ENCODE results near the gene CADM1.

The CADM1 gene

GRCh38 chr11:115505175-115505574 lies 960 bp upstream of the CADM1 start:
- Histone ChIP-seq H3K4me3 (ENCODE audit: low read depth in 1 of 2, low read length in 2 of 2) (peak overlapping the region; percentile 95), H3K27ac (ENCODE audit: low read length) (peak overlapping the region; percentile 82), H3K36me3 (ENCODE audit: control insufficient read depth in 1 of 2, insufficient read depth in 2 of 2, low read length in 2 of 2) (no peaks in the 10 kb centered on the region), H3K9me3 (ENCODE audit: control insufficient read depth in 1 of 2, low read length in 2 of 2) (no peaks in the 10 kb centered on the region), H3K4me1 (ENCODE audit: control insufficient read depth in 1 of 2, insufficient read depth in 2 of 2, low read length in 2 of 2) (peaks cover 0 to 11% of the 10 kb centered on the region in 2 donors), H3K27me3 (ENCODE audit: low read depth, low read length) (peaks cover 10% of the 10 kb centered on the region)

GRCh38 chr11:115503886-115504275 lies 334 bp downstream of the CADM1 start:
- H3K9me3 ChIP-seq (ENCODE audit: control insufficient read depth in 1 of 2, low read length in 2 of 2): no peaks in the 10 kb centered on the region
- peaks cover 10% of the 10 kb centered on the region for H3K27me3 ChIP-seq (ENCODE audit: low read depth, low read length)
- peaks cover 0 to 11% of the 10 kb centered on the region in 2 donors for H3K4me1 ChIP-seq (ENCODE audit: control insufficient read depth in 1 of 2, insufficient read depth in 2 of 2, low read length in 2 of 2)
- H3K36me3 ChIP-seq (ENCODE audit: control insufficient read depth in 1 of 2, insufficient read depth in 2 of 2, low read length in 2 of 2): no peaks in the 10 kb centered on the region
- peak overlapping the region; percentile 95 for H3K4me3 ChIP-seq (ENCODE audit: low read depth in 1 of 2, low read length in 2 of 2)
- no peak overlapping the region for H3K27ac ChIP-seq (ENCODE audit: low read length)

- Histone ChIP-seq H3K36me3 (ENCODE audit: control insufficient read depth in 1 of 2, insufficient read depth in 2 of 2, low read length in 2 of 2) (no peaks in the 10 kb centered on the region), H3K27ac (ENCODE audit: low read length) (no peak overlapping the region), H3K9me3 (ENCODE audit: control insufficient read depth in 1 of 2, low read length in 2 of 2) (no peaks in the 10 kb centered on the region), H3K4me3 (ENCODE audit: low read depth in 1 of 2, low read length in 2 of 2) (peak overlapping the region; percentile 95), H3K4me1 (ENCODE audit: control insufficient read depth in 1 of 2, insufficient read depth in 2 of 2, low read length in 2 of 2) (peaks cover 0 to 11% of the 10 kb centered on the region in 2 donors), H3K27me3 (ENCODE audit: low read depth, low read length) (peaks cover 10% of the 10 kb centered on the region)
Measured at GRCh38 chr11:115503083-115503885, 931 bp downstream of the CADM1 start.

- peaks cover 0 to 11% of the 10 kb centered on the region in 2 donors for H3K4me1 ChIP-seq (ENCODE audit: control insufficient read depth in 1 of 2, insufficient read depth in 2 of 2, low read length in 2 of 2)
- H3K4me3 ChIP-seq (ENCODE audit: low read depth in 1 of 2, low read length in 2 of 2): peak overlapping the region; percentile 7 to 95
- H3K36me3 ChIP-seq (ENCODE audit: control insufficient read depth in 1 of 2, insufficient read depth in 2 of 2, low read length in 2 of 2): no peaks in the 10 kb centered on the region
- peaks cover 5% of the 10 kb centered on the region for H3K27me3 ChIP-seq (ENCODE audit: low read depth, low read length)
- no peaks in the 10 kb centered on the region for H3K9me3 ChIP-seq (ENCODE audit: control insufficient read depth in 1 of 2, low read length in 2 of 2)
- H3K27ac ChIP-seq (ENCODE audit: low read length): no peak overlapping the region
Measured at GRCh38 chr11:115502636-115503082, 1.6 kb downstream of the CADM1 start.

- peaks cover 0 to 11% of the 10 kb centered on the region in 2 donors for H3K4me1 ChIP-seq (ENCODE audit: control insufficient read depth in 1 of 2, insufficient read depth in 2 of 2, low read length in 2 of 2)
- peak overlapping the region; percentile 7 to 95 for H3K4me3 ChIP-seq (ENCODE audit: low read depth in 1 of 2, low read length in 2 of 2)
- no peaks in the 10 kb centered on the region for H3K9me3 ChIP-seq (ENCODE audit: control insufficient read depth in 1 of 2, low read length in 2 of 2)
- H3K27ac ChIP-seq (ENCODE audit: low read length): no peak overlapping the region
- no peaks in the 10 kb centered on the region for H3K36me3 ChIP-seq (ENCODE audit: control insufficient read depth in 1 of 2, insufficient read depth in 2 of 2, low read length in 2 of 2)
- H3K27me3 ChIP-seq (ENCODE audit: low read depth, low read length): peaks cover 2% of the 10 kb centered on the region
Measured at GRCh38 chr11:115501893-115502589, 2.2 kb downstream of the CADM1 start.

GRCh38 chr11:115501502-115501892 lies 2.7 kb downstream of the CADM1 start:
- no peaks in the 10 kb centered on the region for H3K36me3 ChIP-seq (ENCODE audit: control insufficient read depth in 1 of 2, insufficient read depth in 2 of 2, low read length in 2 of 2)
- H3K27ac ChIP-seq (ENCODE audit: low read length): no peak overlapping the region
- peak overlapping the region in 1 of 2 donors; percentile 95 for H3K4me3 ChIP-seq (ENCODE audit: low read depth in 1 of 2, low read length in 2 of 2)
- H3K27me3 ChIP-seq (ENCODE audit: low read depth, low read length): no peaks in the 10 kb centered on the region
- no peaks in the 10 kb centered on the region for H3K9me3 ChIP-seq (ENCODE audit: control insufficient read depth in 1 of 2, low read length in 2 of 2)
- peaks cover 0 to 11% of the 10 kb centered on the region in 2 donors for H3K4me1 ChIP-seq (ENCODE audit: control insufficient read depth in 1 of 2, insufficient read depth in 2 of 2, low read length in 2 of 2)

GRCh38 chr11:115500547-115501501 lies 3.4 kb downstream of the CADM1 start:
- Histone ChIP-seq H3K36me3 (ENCODE audit: control insufficient read depth in 1 of 2, insufficient read depth in 2 of 2, low read length in 2 of 2) (no peaks in the 10 kb centered on the region), H3K9me3 (ENCODE audit: control insufficient read depth in 1 of 2, low read length in 2 of 2) (no peaks in the 10 kb centered on the region), H3K4me1 (ENCODE audit: control insufficient read depth in 1 of 2, insufficient read depth in 2 of 2, low read length in 2 of 2) (peaks cover 0 to 11% of the 10 kb centered on the region in 2 donors), H3K27me3 (ENCODE audit: low read depth, low read length) (no peaks in the 10 kb centered on the region), H3K27ac (ENCODE audit: low read length) (no peak overlapping the region), H3K4me3 (ENCODE audit: low read depth in 1 of 2, low read length in 2 of 2) (peak overlapping the region; percentile 12 to 95)

GRCh38 chr11:115499891-115500290 lies 4.3 kb downstream of the CADM1 start:
- H3K4me3 ChIP-seq (ENCODE audit: low read depth in 1 of 2, low read length in 2 of 2): no peak overlapping the region
- no peaks in the 10 kb centered on the region for H3K36me3 ChIP-seq (ENCODE audit: control insufficient read depth in 1 of 2, insufficient read depth in 2 of 2, low read length in 2 of 2)
- H3K9me3 ChIP-seq (ENCODE audit: control insufficient read depth in 1 of 2, low read length in 2 of 2): no peaks in the 10 kb centered on the region
- H3K27me3 ChIP-seq (ENCODE audit: low read depth, low read length): no peaks in the 10 kb centered on the region
- no peak overlapping the region for H3K27ac ChIP-seq (ENCODE audit: low read length)
- peaks cover 0 to 11% of the 10 kb centered on the region in 2 donors for H3K4me1 ChIP-seq (ENCODE audit: control insufficient read depth in 1 of 2, insufficient read depth in 2 of 2, low read length in 2 of 2)

GRCh38 chr11:115499241-115499799 lies 4.9 kb downstream of the CADM1 start:
- Histone ChIP-seq H3K4me1 (ENCODE audit: control insufficient read depth in 1 of 2, insufficient read depth in 2 of 2, low read length in 2 of 2) (peaks cover 0 to 11% of the 10 kb centered on the region in 2 donors), H3K27ac (ENCODE audit: low read length) (no peak overlapping the region), H3K36me3 (ENCODE audit: control insufficient read depth in 1 of 2, insufficient read depth in 2 of 2, low read length in 2 of 2) (no peaks in the 10 kb centered on the region), H3K27me3 (ENCODE audit: low read depth, low read length) (no peaks in the 10 kb centered on the region), H3K4me3 (ENCODE audit: low read depth in 1 of 2, low read length in 2 of 2) (no peak overlapping the region), H3K9me3 (ENCODE audit: control insufficient read depth in 1 of 2, low read length in 2 of 2) (no peaks in the 10 kb centered on the region)

- Histone ChIP-seq H3K4me3 (ENCODE audit: low read depth in 1 of 2, low read length in 2 of 2) (no peak overlapping the region), H3K36me3 (ENCODE audit: control insufficient read depth in 1 of 2, insufficient read depth in 2 of 2, low read length in 2 of 2) (no peaks in the 10 kb centered on the region), H3K27me3 (ENCODE audit: low read depth, low read length) (no peaks in the 10 kb centered on the region), H3K27ac (ENCODE audit: low read length) (no peak overlapping the region), H3K4me1 (ENCODE audit: control insufficient read depth in 1 of 2, insufficient read depth in 2 of 2, low read length in 2 of 2) (peaks cover 0 to 11% of the 10 kb centered on the region in 2 donors), H3K9me3 (ENCODE audit: control insufficient read depth in 1 of 2, low read length in 2 of 2) (no peaks in the 10 kb centered on the region)
Measured at GRCh38 chr11:115498354-115498753, 5.9 kb downstream of the CADM1 start.

All from muscle layer of duodenum (tissue), 2 donors.